GDM1 (cell line): ENCODE data around the gene DNAH17.

Experiments used
- DNase-seq: peaks from one replicate; lab custom pipeline; 2025; lab: John Stamatoyannopoulos, UW

The DNAH17 gene

GRCh38 chr17:78577296-78577695, at the start of gene DNAH17:
Gene DNAH17, minus strand, starts transcription at chr17:78577396. Its CDS starts 2,339 bp downstream, at chr17:78575057.
- DNase-seq, result no peak

- DNase-seq, result no peak
Observed at GRCh38 chr17:78624324-78625151, 47.3 kb upstream of the DNAH17 start.

GRCh38 chr17:78623541-78623940, 46.3 kb upstream of the DNAH17 start:
- DNase-seq, result no peak

GRCh38 chr17:78622491-78623265, 45.5 kb upstream of the DNAH17 start:
- no peak for DNase-seq

GRCh38 chr17:78621720-78622490, 44.7 kb upstream of the DNAH17 start:
- no peak for DNase-seq

GRCh38 chr17:78620099-78620498, 42.9 kb upstream of the DNAH17 start:
- DNase-seq, result no peak

- no peak for DNase-seq
Observed at GRCh38 chr17:78619334-78619733, 42.1 kb upstream of the DNAH17 start.

GRCh38 chr17:78618264-78619066, 41.3 kb upstream of the DNAH17 start:
- DNase-seq, result no peak

GRCh38 chr17:78617511-78618061, 40.4 kb upstream of the DNAH17 start:
- DNase-seq, result no peak

GRCh38 chr17:78616946-78617345, 39.8 kb upstream of the DNAH17 start:
- DNase-seq, result no peak

GRCh38 chr17:78615631-78616030, 38.4 kb upstream of the DNAH17 start:
- no peak for DNase-seq

- no peak for DNase-seq
Observed at GRCh38 chr17:78613416-78613815, 36.2 kb upstream of the DNAH17 start.

GRCh38 chr17:78611607-78612006, 34.4 kb upstream of the DNAH17 start:
- no peak for DNase-seq

- DNase-seq, result no peak
Observed at GRCh38 chr17:78610951-78611511, 33.8 kb upstream of the DNAH17 start.

GRCh38 chr17:78609191-78609641, 32.0 kb upstream of the DNAH17 start:
- no peak for DNase-seq

- no peak for DNase-seq
Observed at GRCh38 chr17:78608804-78609186, 31.6 kb upstream of the DNAH17 start.

- no peak for DNase-seq
Observed at GRCh38 chr17:78608122-78608803, 31.1 kb upstream of the DNAH17 start.

- DNase-seq, result no peak
Observed at GRCh38 chr17:78607038-78607437, 29.8 kb upstream of the DNAH17 start.

GRCh38 chr17:78605886-78606285, 28.7 kb upstream of the DNAH17 start:
- DNase-seq, result no peak

GRCh38 chr17:78605429-78605828, 28.2 kb upstream of the DNAH17 start:
- DNase-seq, result no peak
